GM12874 (cell line): ENCODE measurements around the gene KLF6.

Experiments used
- CTCF ChIP-seq: IDR thresholded peaks from 2 replicates; pipeline ENCODE4 v1.5.1; 2011; ENCODE audit warnings: low read depth, mild to moderate bottlenecking, control low read depth, low read length, moderate library complexity; ENCODE audit not compliant: insufficient read depth

The KLF6 gene

GRCh38 chr10:3803295-3803926 lies 18.4 kb upstream of the KLF6 start:
- TF ChIP-seq CTCF: no peak

- TF ChIP-seq CTCF: no peak
These were observed 17.7 kb upstream of the KLF6 start for GRCh38 chr10:3802526-3803265.

- no peak for TF ChIP-seq CTCF
These were observed 16.7 kb upstream of the KLF6 start for GRCh38 chr10:3801558-3802192.

- no peak for TF ChIP-seq CTCF
These were observed 15.6 kb upstream of the KLF6 start for GRCh38 chr10:3800586-3800985.

GRCh38 chr10:3797750-3798149 lies 12.7 kb upstream of the KLF6 start:
- no peak for TF ChIP-seq CTCF

- no peak for TF ChIP-seq CTCF
These were observed 8.5 kb upstream of the KLF6 start for GRCh38 chr10:3793553-3793952.

- TF ChIP-seq CTCF: no peak
These were observed 7.8 kb upstream of the KLF6 start for GRCh38 chr10:3792710-3793219.
